ENCODE data around the gene NIPBL. TPM values are rescaled to one million over a fixed set of nuclear protein-coding genes. Genes with fewer than 3 reads are reported as not detected.

The NIPBL gene
- total RNA-seq, 1 experiment from 2014 or later: 48.3 TPM

DNA sequence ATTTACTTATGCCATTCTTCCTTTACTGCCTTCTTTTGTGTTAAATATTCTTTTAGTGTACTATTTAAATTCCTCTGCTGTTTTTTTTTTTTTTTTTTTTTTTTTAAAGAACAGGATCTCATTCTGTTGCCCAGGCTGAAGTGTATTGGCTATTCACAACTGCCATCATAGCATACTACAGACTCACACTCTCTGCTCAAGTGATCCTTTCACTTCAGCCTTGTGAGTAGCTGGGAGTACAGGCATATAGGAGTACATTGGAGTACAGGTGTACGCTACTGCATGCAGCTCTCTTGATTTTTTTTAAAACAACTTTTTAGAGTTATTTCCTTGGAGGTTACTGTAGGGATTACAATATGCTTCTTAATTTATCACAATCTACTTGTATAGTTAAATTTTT lies 56.1 kb downstream of the NIPBL start:
- Mint-ChIP-seq H3K4me1 (peaks cover 15% of the 10 kb centered on the region), H3K4me3 (no peak overlapping the region), H3K36me3 (no peaks in the 10 kb centered on the region), H3K27me3 (ENCODE audit: low read depth) (no peaks in the 10 kb centered on the region), H3K9me3 (no peaks in the 10 kb centered on the region), H3K27ac (no peak overlapping the region)
- CTCF ChIA-PET: no interaction called here
- POLR2A ChIA-PET: no interaction called here
- TF ChIP-seq ZNF281 (CRISPR knock-in tag; IDR thresholded peaks at IDR 0.05) (no peak), ZBTB21 (CRISPR knock-in tag; IDR thresholded peaks at IDR 0.05; ENCODE audit: borderline replicate concordance) (no peak), ZNF416 (CRISPR knock-in tag; IDR thresholded peaks at IDR 0.05) (no peak), E2F4 (CRISPR knock-in tag; IDR thresholded peaks at IDR 0.05; ENCODE audit: borderline replicate concordance, low read depth) (no peak)
- TF ChIP-seq, protein P1, sequence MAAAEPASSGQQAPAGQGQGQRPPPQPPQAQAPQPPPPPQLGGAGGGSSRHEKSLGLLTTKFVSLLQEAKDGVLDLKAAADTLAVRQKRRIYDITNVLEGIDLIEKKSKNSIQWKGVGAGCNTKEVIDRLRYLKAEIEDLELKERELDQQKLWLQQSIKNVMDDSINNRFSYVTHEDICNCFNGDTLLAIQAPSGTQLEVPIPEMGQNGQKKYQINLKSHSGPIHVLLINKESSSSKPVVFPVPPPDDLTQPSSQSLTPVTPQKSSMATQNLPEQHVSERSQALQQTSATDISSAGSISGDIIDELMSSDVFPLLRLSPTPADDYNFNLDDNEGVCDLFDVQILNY (CRISPR knock-in tag; IDR thresholded peaks at IDR 0.05): no peak
- no peak for DNase-seq (ENCODE audit: low spot score)
- peak; percentile 28; the same call in 1 of the 2 replicates for ATAC-seq

DNA sequence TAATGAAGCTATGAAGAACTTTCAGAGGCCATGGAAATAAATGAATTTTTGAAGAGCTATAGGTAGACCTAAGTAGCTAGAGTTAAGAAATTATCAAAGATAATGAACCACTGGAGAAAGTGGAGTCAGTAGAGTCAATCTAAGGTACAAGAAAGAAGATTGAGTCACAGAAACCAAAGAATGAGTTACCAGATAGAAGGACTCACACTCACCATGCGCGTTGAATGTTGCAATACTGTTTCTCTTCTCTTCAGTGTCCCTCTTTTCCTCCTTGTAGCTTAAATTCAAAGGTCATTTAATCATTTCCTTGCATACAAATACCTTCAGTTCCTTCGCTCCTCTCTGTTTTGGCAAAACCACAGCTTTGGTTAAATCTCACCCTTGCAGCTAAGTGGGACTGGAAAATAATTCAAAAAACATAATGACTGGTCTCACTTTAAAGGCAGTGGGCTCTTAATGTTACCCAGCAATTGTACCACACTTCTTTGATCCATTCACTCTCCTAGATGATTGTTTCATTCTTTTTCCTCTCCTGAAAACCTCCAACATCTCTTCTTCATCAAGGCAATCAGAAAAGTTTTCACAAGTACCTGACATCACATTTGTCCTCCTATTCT lies 58.3 kb downstream of the NIPBL start:
- no peak overlapping the region for H3K27ac Mint-ChIP-seq
- CTCF ChIA-PET: no interaction called here
- ATAC-seq: no peak

More for the DNA sequence above, 58.3 kb downstream of the NIPBL start:
- DNase-seq (ENCODE audit: low spot score): no peak
- Mint-ChIP-seq H3K36me3 (no peaks in the 10 kb centered on the region), H3K4me1 (peaks cover 19% of the 10 kb centered on the region), H3K9me3 (no peaks in the 10 kb centered on the region), H3K4me3 (no peak overlapping the region), H3K27me3 (ENCODE audit: low read depth) (no peaks in the 10 kb centered on the region)
- TF ChIP-seq ATF1 (CRISPR knock-in tag; IDR thresholded peaks at IDR 0.05): no peak
- TF ChIP-seq HMGA2 (CRISPR knock-in tag; IDR thresholded peaks at IDR 0.05): no peak
- TF ChIP-seq MAX (CRISPR knock-in tag; IDR thresholded peaks at IDR 0.05): no peak
- TF ChIP-seq CREM (CRISPR knock-in tag; IDR thresholded peaks at IDR 0.05): no peak
- no peak for TF ChIP-seq CDX4 (CRISPR knock-in tag; IDR thresholded peaks at IDR 0.05; ENCODE audit: borderline replicate concordance)
- TF ChIP-seq IRF1 (CRISPR knock-in tag; IDR thresholded peaks at IDR 0.05): no peak
- TF ChIP-seq, protein P2, sequence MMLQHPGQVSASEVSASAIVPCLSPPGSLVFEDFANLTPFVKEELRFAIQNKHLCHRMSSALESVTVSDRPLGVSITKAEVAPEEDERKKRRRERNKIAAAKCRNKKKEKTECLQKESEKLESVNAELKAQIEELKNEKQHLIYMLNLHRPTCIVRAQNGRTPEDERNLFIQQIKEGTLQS (CRISPR knock-in tag; conservative IDR thresholded peaks at IDR 0.05): no peak
- TF ChIP-seq, protein P3, sequence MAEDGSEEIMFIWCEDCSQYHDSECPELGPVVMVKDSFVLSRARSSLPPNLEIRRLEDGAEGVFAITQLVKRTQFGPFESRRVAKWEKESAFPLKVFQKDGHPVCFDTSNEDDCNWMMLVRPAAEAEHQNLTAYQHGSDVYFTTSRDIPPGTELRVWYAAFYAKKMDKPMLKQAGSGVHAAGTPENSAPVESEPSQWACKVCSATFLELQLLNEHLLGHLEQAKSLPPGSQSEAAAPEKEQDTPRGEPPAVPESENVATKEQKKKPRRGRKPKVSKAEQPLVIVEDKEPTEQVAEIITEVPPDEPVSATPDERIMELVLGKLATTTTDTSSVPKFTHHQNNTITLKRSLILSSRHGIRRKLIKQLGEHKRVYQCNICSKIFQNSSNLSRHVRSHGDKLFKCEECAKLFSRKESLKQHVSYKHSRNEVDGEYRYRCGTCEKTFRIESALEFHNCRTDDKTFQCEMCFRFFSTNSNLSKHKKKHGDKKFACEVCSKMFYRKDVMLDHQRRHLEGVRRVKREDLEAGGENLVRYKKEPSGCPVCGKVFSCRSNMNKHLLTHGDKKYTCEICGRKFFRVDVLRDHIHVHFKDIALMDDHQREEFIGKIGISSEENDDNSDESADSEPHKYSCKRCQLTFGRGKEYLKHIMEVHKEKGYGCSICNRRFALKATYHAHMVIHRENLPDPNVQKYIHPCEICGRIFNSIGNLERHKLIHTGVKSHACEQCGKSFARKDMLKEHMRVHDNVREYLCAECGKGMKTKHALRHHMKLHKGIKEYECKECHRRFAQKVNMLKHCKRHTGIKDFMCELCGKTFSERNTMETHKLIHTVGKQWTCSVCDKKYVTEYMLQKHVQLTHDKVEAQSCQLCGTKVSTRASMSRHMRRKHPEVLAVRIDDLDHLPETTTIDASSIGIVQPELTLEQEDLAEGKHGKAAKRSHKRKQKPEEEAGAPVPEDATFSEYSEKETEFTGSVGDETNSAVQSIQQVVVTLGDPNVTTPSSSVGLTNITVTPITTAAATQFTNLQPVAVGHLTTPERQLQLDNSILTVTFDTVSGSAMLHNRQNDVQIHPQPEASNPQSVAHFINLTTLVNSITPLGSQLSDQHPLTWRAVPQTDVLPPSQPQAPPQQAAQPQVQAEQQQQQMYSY (CRISPR knock-in tag; IDR thresholded peaks at IDR 0.05): no peak
- TF ChIP-seq, protein P4, sequence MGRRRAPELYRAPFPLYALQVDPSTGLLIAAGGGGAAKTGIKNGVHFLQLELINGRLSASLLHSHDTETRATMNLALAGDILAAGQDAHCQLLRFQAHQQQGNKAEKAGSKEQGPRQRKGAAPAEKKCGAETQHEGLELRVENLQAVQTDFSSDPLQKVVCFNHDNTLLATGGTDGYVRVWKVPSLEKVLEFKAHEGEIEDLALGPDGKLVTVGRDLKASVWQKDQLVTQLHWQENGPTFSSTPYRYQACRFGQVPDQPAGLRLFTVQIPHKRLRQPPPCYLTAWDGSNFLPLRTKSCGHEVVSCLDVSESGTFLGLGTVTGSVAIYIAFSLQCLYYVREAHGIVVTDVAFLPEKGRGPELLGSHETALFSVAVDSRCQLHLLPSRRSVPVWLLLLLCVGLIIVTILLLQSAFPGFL (CRISPR knock-in tag; IDR thresholded peaks at IDR 0.05; ENCODE audit: borderline replicate concordance): no peak
- no peak for TF ChIP-seq EMX1 (CRISPR knock-in tag; IDR thresholded peaks at IDR 0.05)
- no peak for TF ChIP-seq TEAD1 (CRISPR knock-in tag; IDR thresholded peaks at IDR 0.05)
- TF ChIP-seq ESRRA (CRISPR knock-in tag; IDR thresholded peaks at IDR 0.05; ENCODE audit: borderline replicate concordance): no peak
- TF ChIP-seq RELA (CRISPR knock-in tag; IDR thresholded peaks at IDR 0.05; ENCODE audit: borderline replicate concordance): no peak
- TF ChIP-seq NFYB (CRISPR knock-in tag; conservative IDR thresholded peaks at IDR 0.05; ENCODE audit: low read depth): no peak
- TF ChIP-seq ELF4 (CRISPR knock-in tag; IDR thresholded peaks at IDR 0.05; ENCODE audit: low read depth): no peak
- POLR2A ChIA-PET: no interaction called here

All from WTC11 (cell line).